WTC11 (cell line): ENCODE results near the gene ATP5MG. TPM values are rescaled to one million over a fixed set of nuclear protein-coding genes. Genes with fewer than 3 reads are reported as not detected.

Experiments used
- ATAC-seq: fragments of 200-7000 bp; cut with Tn5 transposase; 2 replicates; pipeline ENCODE4 v1.10.0; 2021; ENCODE audit warnings: mild to moderate bottlenecking, moderate library complexity
- CTCF ChIA-PET: fragments of 300-600 bp; sonication (Branson Sonifier 250); formaldehyde crosslinking; loops from one replicate; lab custom pipeline; 2021; ENCODE audit warnings: antibody characterized with exemption; lab: Charles Lee
- POLR2A ChIA-PET: fragments of 350-600 bp; sonication (Branson Sonifier 250); formaldehyde crosslinking; loops from one replicate; lab custom pipeline; 2021; ENCODE audit warnings: antibody characterized with exemption; lab: Charles Lee
- DNase-seq: peaks from one replicate; pipeline ENCODE4 v3.0.0; 2021; ENCODE audit warnings: low spot score
- H3K27ac Mint-ChIP-seq: 2 replicates; pipeline ENCODE4 v1.8.0; 2021; ENCODE audit warnings: mixed read lengths
- H3K27me3 Mint-ChIP-seq: 2 replicates; pipeline ENCODE4 v1.8.0; 2021; ENCODE audit warnings: low read depth, mild to moderate bottlenecking, moderate library complexity, mixed read lengths
- H3K36me3 Mint-ChIP-seq: 2 replicates; pipeline ENCODE4 v1.8.0; 2021; ENCODE audit warnings: mixed read lengths
- H3K4me1 Mint-ChIP-seq: 2 replicates; pipeline ENCODE4 v1.8.0; 2022; ENCODE audit warnings: mixed read lengths
- H3K4me3 Mint-ChIP-seq: 2 replicates; pipeline ENCODE4 v1.8.0; 2021; ENCODE audit warnings: mild to moderate bottlenecking, moderate library complexity, mixed read lengths
- H3K9me3 Mint-ChIP-seq: 2 replicates; pipeline ENCODE4 v1.8.0; 2021; ENCODE audit warnings: mixed read lengths
- ATF1 ChIP-seq: sonication (generic); formaldehyde crosslinking; IDR thresholded peaks from 2 replicates; pipeline ENCODE4 v1.8.1; 2023; ENCODE audit warnings: mild to moderate bottlenecking, moderate library complexity, missing genetic modification reagents
- CREB1 ChIP-seq: sonication (generic); formaldehyde crosslinking; IDR thresholded peaks from 2 replicates; pipeline ENCODE4 v1.8.0; 2023; ENCODE audit warnings: mild to moderate bottlenecking, missing genetic modification reagents
- EMX1 ChIP-seq: fragments of 250-450 bp; sonication (Bioruptor Pico); IDR thresholded peaks from 2 replicates; pipeline ENCODE4 v1.8.0; 2021; ENCODE audit warnings: mild to moderate bottlenecking
- FOXK1 ChIP-seq: sonication (generic); formaldehyde crosslinking; IDR thresholded peaks from 2 replicates; pipeline ENCODE4 v1.8.0; 2022; ENCODE audit warnings: mild to moderate bottlenecking, moderate library complexity, missing genetic modification reagents
- FOXP1 ChIP-seq: sonication (generic); formaldehyde crosslinking; IDR thresholded peaks from 2 replicates; pipeline ENCODE4 v1.8.0; 2022; ENCODE audit warnings: missing genetic modification reagents, mild to moderate bottlenecking, moderate library complexity, borderline replicate concordance
- GRHL2 ChIP-seq: fragments of 250-450 bp; sonication (Bioruptor Pico); IDR thresholded peaks from 2 replicates; pipeline ENCODE4 v1.8.0; 2022; ENCODE audit warnings: mild to moderate bottlenecking, moderate library complexity; ENCODE audit not compliant: insufficient replicate concordance, severe bottlenecking
- SP1 ChIP-seq: sonication (generic); formaldehyde crosslinking; conservative IDR thresholded peaks from 2 replicates; pipeline ENCODE4 v1.8.1; 2022; ENCODE audit warnings: missing genetic modification reagents
- TEAD4 ChIP-seq: sonication (generic); formaldehyde crosslinking; IDR thresholded peaks from 2 replicates; pipeline ENCODE4 v1.8.0; 2022; ENCODE audit warnings: mild to moderate bottlenecking, missing genetic modification reagents
- ZNF232 ChIP-seq: sonication (generic); formaldehyde crosslinking; IDR thresholded peaks from 2 replicates; pipeline ENCODE4 v1.8.0; 2022; ENCODE audit warnings: mild to moderate bottlenecking, missing genetic modification reagents
- ZNF396 ChIP-seq: fragments of 250-450 bp; sonication (Bioruptor Pico); IDR thresholded peaks from 2 replicates; pipeline ENCODE4 v1.8.0; 2021; ENCODE audit warnings: mild to moderate bottlenecking, moderate library complexity, borderline replicate concordance
- total RNA-seq: library from RNA; stranded (reverse); gene quantifications from 3 replicates; pipeline ENCODE4 v1.2.3, GENCODE V29; 2021
- TF ChIP-seq, protein P1 (sequence below): sonication (generic); formaldehyde crosslinking; IDR thresholded peaks from 2 replicates; pipeline ENCODE4 v1.8.1; 2022; ENCODE audit warnings: mild to moderate bottlenecking, moderate library complexity, missing genetic modification reagents
- TF ChIP-seq, protein P2 (sequence below): sonication (generic); formaldehyde crosslinking; IDR thresholded peaks from 2 replicates; pipeline ENCODE4 v1.8.0; 2022; ENCODE audit warnings: mild to moderate bottlenecking, missing genetic modification reagents
- TF ChIP-seq, protein P3 (sequence below): sonication (generic); formaldehyde crosslinking; IDR thresholded peaks from 2 replicates; pipeline ENCODE4 v1.8.1; 2023; ENCODE audit warnings: mild to moderate bottlenecking, moderate library complexity, missing genetic modification reagents
- TF ChIP-seq, protein P4 (sequence below): sonication (generic); formaldehyde crosslinking; IDR thresholded peaks from 2 replicates; pipeline ENCODE4 v1.8.0; 2023; ENCODE audit warnings: missing genetic modification reagents, mild to moderate bottlenecking, borderline replicate concordance
- TF ChIP-seq, protein P5 (sequence below): sonication (generic); formaldehyde crosslinking; IDR thresholded peaks from 2 replicates; pipeline ENCODE4 v1.8.0; 2022; ENCODE audit warnings: mild to moderate bottlenecking, missing genetic modification reagents

The ATP5MG gene
- total RNA-seq, 1 experiment from 2014 or later: 251 TPM

DNA sequence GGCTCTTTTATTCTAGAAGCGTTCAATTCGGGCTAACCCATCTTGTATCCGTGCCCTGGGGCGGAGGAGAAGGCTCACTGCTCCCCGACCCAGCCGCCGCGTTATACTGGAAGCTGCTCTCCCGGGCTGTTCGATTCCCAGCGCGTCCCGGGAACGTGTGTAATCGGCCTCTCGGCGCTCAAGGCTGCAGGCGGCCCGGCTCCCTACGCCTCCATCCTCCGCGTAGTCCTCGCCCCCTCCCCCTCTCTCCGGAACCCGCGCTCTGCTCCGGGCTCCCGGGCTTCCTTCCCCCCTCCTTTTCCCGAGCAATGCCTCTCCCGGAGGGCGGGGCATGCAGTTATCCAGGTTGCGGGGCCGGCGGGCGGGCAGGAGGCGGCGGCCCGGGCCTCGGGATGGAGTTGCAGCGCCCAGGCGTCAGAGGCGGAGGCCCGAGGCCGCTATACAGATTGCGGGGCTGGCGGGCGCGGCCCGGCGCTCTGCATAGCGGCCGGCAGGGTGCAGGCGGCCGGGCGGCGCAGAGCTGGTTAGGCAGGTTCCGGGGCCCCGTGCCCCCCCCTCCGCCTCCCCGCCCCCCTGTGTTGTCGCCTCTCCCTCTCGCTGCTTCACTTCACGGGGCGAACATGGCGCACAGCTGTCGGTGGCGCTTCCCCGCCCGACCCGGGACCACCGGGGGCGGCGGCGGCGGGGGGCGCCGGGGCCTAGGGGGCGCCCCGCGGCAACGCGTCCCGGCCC, 34.7 kb downstream of the ATP5MG start, which contains the start of gene KMT2A (continued):
- TF ChIP-seq TEAD4 (no peak), ZNF232 (CRISPR knock-in tag) (peak; percentile 76; the same call in 1 of the 2 replicates), SP1 (CRISPR knock-in tag) (peak; percentile 92), ZNF396 (CRISPR knock-in tag) (no peak), EMX1 (CRISPR knock-in tag) (0 out of 2 replicates have a peak, but pooled peaks have one; percentile 37), FOXK1 (CRISPR knock-in tag) (peak; percentile 46; the same call in 1 of the 2 replicates)
- TF ChIP-seq, protein P1, sequence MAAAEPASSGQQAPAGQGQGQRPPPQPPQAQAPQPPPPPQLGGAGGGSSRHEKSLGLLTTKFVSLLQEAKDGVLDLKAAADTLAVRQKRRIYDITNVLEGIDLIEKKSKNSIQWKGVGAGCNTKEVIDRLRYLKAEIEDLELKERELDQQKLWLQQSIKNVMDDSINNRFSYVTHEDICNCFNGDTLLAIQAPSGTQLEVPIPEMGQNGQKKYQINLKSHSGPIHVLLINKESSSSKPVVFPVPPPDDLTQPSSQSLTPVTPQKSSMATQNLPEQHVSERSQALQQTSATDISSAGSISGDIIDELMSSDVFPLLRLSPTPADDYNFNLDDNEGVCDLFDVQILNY (CRISPR knock-in tag): peak; percentile 84
- TF ChIP-seq, protein P2, sequence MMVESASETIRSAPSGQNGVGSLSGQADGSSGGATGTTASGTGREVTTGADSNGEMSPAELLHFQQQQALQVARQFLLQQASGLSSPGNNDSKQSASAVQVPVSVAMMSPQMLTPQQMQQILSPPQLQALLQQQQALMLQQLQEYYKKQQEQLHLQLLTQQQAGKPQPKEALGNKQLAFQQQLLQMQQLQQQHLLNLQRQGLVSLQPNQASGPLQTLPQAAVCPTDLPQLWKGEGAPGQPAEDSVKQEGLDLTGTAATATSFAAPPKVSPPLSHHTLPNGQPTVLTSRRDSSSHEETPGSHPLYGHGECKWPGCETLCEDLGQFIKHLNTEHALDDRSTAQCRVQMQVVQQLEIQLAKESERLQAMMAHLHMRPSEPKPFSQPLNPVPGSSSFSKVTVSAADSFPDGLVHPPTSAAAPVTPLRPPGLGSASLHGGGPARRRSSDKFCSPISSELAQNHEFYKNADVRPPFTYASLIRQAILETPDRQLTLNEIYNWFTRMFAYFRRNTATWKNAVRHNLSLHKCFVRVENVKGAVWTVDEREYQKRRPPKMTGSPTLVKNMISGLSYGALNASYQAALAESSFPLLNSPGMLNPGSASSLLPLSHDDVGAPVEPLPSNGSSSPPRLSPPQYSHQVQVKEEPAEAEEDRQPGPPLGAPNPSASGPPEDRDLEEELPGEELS (CRISPR knock-in tag): peak; percentile 50; the same call in 1 of the 2 replicates

DNA sequence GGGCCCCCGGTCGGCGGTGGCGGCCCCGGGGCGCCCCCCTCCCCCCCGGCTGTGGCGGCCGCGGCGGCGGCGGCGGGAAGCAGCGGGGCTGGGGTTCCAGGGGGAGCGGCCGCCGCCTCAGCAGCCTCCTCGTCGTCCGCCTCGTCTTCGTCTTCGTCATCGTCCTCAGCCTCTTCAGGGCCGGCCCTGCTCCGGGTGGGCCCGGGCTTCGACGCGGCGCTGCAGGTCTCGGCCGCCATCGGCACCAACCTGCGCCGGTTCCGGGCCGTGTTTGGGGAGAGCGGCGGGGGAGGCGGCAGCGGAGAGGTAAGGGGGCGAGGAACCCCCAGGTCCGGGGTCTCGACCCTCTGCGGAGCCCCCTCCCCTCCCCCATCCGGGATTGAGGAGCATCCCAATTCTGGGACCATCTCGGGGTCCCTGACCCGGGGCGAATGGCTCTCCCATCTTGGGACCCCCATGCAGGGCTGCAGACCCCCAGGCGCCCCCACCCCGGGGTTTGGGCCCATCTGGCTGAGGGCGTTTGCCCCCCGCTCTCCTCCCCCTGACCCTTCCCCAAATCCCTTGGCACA, 35.3 kb downstream of the ATP5MG start:
- Mint-ChIP-seq H3K27me3 (peaks cover 13% of the 10 kb centered on the region), H3K4me3 (peak overlapping the region; percentile 95), H3K27ac (peak overlapping the region; percentile 84; the same call in 1 of the 2 replicates), H3K9me3 (no peaks in the 10 kb centered on the region), H3K36me3 (peaks cover 10% of the 10 kb centered on the region), H3K4me1 (peaks cover 46% of the 10 kb centered on the region)
- ATAC-seq: no peak
- CTCF ChIA-PET: interaction anchor here (0.6 kb wide), 1 partner anchor 54 kb away, joined by 5 read pairs; no protein-coding TSS in a partner anchor
- POLR2A ChIA-PET: interaction anchor here (0.5 to 2.0 kb wide), 3 partner anchors 21 to 429 kb away, joined by 4 to 9 read pairs (median 7); no protein-coding TSS in a partner anchor
- DNase-seq: peak; percentile 23
- TF ChIP-seq, protein P3, sequence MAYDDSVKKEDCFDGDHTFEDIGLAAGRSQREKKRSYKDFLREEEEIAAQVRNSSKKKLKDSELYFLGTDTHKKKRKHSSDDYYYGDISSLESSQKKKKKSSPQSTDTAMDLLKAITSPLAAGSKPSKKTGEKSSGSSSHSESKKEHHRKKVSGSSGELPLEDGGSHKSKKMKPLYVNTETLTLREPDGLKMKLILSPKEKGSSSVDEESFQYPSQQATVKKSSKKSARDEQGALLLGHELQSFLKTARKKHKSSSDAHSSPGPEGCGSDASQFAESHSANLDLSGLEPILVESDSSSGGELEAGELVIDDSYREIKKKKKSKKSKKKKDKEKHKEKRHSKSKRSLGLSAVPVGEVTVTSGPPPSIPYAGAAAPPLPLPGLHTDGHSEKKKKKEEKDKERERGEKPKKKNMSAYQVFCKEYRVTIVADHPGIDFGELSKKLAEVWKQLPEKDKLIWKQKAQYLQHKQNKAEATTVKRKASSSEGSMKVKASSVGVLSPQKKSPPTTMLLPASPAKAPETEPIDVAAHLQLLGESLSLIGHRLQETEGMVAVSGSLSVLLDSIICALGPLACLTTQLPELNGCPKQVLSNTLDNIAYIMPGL (CRISPR knock-in tag): peak; percentile 66; the same call in 1 of the 2 replicates
- TF ChIP-seq ATF1 (CRISPR knock-in tag): 0 out of 2 replicates have a peak, but pooled peaks have one; percentile 39
- TF ChIP-seq, protein P4, sequence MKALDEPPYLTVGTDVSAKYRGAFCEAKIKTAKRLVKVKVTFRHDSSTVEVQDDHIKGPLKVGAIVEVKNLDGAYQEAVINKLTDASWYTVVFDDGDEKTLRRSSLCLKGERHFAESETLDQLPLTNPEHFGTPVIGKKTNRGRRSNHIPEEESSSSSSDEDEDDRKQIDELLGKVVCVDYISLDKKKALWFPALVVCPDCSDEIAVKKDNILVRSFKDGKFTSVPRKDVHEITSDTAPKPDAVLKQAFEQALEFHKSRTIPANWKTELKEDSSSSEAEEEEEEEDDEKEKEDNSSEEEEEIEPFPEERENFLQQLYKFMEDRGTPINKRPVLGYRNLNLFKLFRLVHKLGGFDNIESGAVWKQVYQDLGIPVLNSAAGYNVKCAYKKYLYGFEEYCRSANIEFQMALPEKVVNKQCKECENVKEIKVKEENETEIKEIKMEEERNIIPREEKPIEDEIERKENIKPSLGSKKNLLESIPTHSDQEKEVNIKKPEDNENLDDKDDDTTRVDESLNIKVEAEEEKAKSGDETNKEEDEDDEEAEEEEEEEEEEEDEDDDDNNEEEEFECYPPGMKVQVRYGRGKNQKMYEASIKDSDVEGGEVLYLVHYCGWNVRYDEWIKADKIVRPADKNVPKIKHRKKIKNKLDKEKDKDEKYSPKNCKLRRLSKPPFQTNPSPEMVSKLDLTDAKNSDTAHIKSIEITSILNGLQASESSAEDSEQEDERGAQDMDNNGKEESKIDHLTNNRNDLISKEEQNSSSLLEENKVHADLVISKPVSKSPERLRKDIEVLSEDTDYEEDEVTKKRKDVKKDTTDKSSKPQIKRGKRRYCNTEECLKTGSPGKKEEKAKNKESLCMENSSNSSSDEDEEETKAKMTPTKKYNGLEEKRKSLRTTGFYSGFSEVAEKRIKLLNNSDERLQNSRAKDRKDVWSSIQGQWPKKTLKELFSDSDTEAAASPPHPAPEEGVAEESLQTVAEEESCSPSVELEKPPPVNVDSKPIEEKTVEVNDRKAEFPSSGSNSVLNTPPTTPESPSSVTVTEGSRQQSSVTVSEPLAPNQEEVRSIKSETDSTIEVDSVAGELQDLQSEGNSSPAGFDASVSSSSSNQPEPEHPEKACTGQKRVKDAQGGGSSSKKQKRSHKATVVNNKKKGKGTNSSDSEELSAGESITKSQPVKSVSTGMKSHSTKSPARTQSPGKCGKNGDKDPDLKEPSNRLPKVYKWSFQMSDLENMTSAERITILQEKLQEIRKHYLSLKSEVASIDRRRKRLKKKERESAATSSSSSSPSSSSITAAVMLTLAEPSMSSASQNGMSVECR (CRISPR knock-in tag): 0 out of 2 replicates have a peak, but pooled peaks have one; percentile 28
- no peak for TF ChIP-seq GRHL2 (CRISPR knock-in tag)
- no peak for TF ChIP-seq CREB1
- TF ChIP-seq FOXP1 (CRISPR knock-in tag): no peak
- TF ChIP-seq, protein P5, sequence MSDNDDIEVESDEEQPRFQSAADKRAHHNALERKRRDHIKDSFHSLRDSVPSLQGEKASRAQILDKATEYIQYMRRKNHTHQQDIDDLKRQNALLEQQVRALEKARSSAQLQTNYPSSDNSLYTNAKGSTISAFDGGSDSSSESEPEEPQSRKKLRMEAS (CRISPR knock-in tag): no peak
